Activated T-cell treated with anti-CD3 and anti-CD28 coated beads for 1 hour (primary cell): ENCODE data around the gene NMT1.
"Not testable (repeated sequence)": the region's sequence is repeated elsewhere in the genome, so short reads cannot be mapped to it uniquely, and the experiment has no call there.

Experiments
- DNase-seq: peaks from one replicate; pipeline ENCODE4 v3.0.0-alpha.2; 2020; ENCODE audit warnings: low read depth

The NMT1 gene

GRCh38 chr17:45120558-45120957 is 59.4 kb downstream of the NMT1 start:
- no peak for DNase-seq

- no peak for DNase-seq
Measured at GRCh38 chr17:45121055-45121454, 59.9 kb downstream of the NMT1 start.

GRCh38 chr17:45123076-45123770 is 62.1 kb downstream of the NMT1 start:
- DNase-seq, result no peak

- no peak for DNase-seq
Measured at GRCh38 chr17:45123930-45124796, 63.0 kb downstream of the NMT1 start.

GRCh38 chr17:45124797-45125122 is 63.6 kb downstream of the NMT1 start:
- not testable (repeated sequence) for DNase-seq

GRCh38 chr17:45125509-45125908 is 64.4 kb downstream of the NMT1 start:
- DNase-seq, result no peak

GRCh38 chr17:45127207-45127547 is 66.1 kb downstream of the NMT1 start:
- no peak for DNase-seq

GRCh38 chr17:45127548-45128300 is 66.6 kb downstream of the NMT1 start:
- no peak for DNase-seq

- DNase-seq, result no peak
Measured at GRCh38 chr17:45128331-45128730, 67.2 kb downstream of the NMT1 start.

- no peak for DNase-seq
Measured at GRCh38 chr17:45128989-45129388, 67.9 kb downstream of the NMT1 start.

GRCh38 chr17:45129426-45129939 is 68.4 kb downstream of the NMT1 start:
- DNase-seq, result no peak

- no peak for DNase-seq
Measured at GRCh38 chr17:45129940-45130680, 69.0 kb downstream of the NMT1 start.

- no peak for DNase-seq
Measured at GRCh38 chr17:45130681-45131615, 69.8 kb downstream of the NMT1 start.

- peak; percentile 55 for DNase-seq
Measured at GRCh38 chr17:45131616-45132319, 70.7 kb downstream of the NMT1 start.

GRCh38 chr17:45132320-45132571 is 71.1 kb downstream of the NMT1 start, which contains the start of gene PLCD3:
TSS of gene PLCD3 (minus strand) at chr17:45132515. CDS start at chr17:45132410, 105 bp downstream.
- DNase-seq, result no peak

GRCh38 chr17:45132572-45133463 is 71.7 kb downstream of the NMT1 start:
- DNase-seq, result peak; percentile 68

GRCh38 chr17:45135192-45135977 is 74.3 kb downstream of the NMT1 start, which contains the start of gene ACBD4:
TSS of gene ACBD4 (plus strand) at chr17:45135687. CDS start at chr17:45136145, 458 bp downstream.
- DNase-seq, result peak; percentile 98
